Lower leg skin (tissue), 3 donors: ENCODE measurements around the gene EPHB2.

Source experiments
- POLR2A ChIP-seq, 2 donors: fragments of 450-650 bp; IDR thresholded peaks; one replicate each; pipeline ENCODE4 v1.6.1; 2016 to 2017; ENCODE audit warnings: antibody characterized with exemption in 2 of 2, mild to moderate bottlenecking in 1 of 2, moderate library complexity in 1 of 2
- TF ChIP-seq, protein P1 (sequence below), 3 donors: fragments of 450-650 bp; IDR thresholded peaks; one replicate each; pipeline ENCODE4 v1.5.1; 2016; ENCODE audit warnings: antibody characterized with exemption in 3 of 3, mild to moderate bottlenecking in 3 of 3, moderate library complexity in 2 of 3

- TF ChIP-seq, protein P1, sequence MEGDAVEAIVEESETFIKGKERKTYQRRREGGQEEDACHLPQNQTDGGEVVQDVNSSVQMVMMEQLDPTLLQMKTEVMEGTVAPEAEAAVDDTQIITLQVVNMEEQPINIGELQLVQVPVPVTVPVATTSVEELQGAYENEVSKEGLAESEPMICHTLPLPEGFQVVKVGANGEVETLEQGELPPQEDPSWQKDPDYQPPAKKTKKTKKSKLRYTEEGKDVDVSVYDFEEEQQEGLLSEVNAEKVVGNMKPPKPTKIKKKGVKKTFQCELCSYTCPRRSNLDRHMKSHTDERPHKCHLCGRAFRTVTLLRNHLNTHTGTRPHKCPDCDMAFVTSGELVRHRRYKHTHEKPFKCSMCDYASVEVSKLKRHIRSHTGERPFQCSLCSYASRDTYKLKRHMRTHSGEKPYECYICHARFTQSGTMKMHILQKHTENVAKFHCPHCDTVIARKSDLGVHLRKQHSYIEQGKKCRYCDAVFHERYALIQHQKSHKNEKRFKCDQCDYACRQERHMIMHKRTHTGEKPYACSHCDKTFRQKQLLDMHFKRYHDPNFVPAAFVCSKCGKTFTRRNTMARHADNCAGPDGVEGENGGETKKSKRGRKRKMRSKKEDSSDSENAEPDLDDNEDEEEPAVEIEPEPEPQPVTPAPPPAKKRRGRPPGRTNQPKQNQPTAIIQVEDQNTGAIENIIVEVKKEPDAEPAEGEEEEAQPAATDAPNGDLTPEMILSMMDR (IDR thresholded peaks at IDR 0.05), result no peak
- TF ChIP-seq POLR2A (IDR thresholded peaks at IDR 0.05), result no peak
Measured at GRCh38 chr1:22782406-22782805, 71.8 kb downstream of the EPHB2 start.
